Stimulated activated CD8-positive, alpha-beta memory T cell treated with anti-CD3 and anti-CD28 coated beads, Interleukin-2, amount 100 ng/mL, for 1 hour (primary cell): Measurements from ENCODE around the gene RSPH9.
"Not testable (repeated sequence)": the region's sequence is repeated elsewhere in the genome, so short reads cannot be mapped to it uniquely, and the experiment has no call there.

ENCODE experiments used
- DNase-seq, 2 donors: peaks; one replicate each; pipeline ENCODE4 v3.0.0-alpha.2; 2020; ENCODE audit warnings: low read depth in 2 of 2

The RSPH9 gene

DNA sequence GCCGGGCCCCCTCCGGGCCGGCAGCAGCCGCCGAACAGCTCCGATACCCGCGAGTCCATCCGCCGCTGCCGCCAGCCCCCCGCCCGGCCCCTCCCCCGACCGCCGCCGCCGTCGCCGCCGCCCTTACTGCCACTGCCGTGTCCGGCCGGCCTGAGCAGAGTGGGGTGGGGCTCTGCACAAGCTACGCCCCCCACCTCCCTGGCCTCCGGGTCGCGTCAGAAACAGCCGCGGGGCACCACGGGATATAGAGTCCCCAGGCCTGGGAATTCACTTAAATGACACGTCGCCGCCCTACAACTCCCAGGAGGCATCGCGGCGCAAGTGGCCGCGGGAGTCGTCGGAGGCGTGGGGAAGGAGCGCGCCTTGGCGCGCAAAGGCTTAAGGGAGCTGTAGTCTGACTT is 15.7 kb upstream of the RSPH9 start, which contains the start of gene GTPBP2:
TSS of gene GTPBP2 (minus strand) at position 161 of the 401 bp plus-strand sequence. CDS start at position 59, 102 bp downstream.
- peak; percentile 92 to 93 for DNase-seq

DNA sequence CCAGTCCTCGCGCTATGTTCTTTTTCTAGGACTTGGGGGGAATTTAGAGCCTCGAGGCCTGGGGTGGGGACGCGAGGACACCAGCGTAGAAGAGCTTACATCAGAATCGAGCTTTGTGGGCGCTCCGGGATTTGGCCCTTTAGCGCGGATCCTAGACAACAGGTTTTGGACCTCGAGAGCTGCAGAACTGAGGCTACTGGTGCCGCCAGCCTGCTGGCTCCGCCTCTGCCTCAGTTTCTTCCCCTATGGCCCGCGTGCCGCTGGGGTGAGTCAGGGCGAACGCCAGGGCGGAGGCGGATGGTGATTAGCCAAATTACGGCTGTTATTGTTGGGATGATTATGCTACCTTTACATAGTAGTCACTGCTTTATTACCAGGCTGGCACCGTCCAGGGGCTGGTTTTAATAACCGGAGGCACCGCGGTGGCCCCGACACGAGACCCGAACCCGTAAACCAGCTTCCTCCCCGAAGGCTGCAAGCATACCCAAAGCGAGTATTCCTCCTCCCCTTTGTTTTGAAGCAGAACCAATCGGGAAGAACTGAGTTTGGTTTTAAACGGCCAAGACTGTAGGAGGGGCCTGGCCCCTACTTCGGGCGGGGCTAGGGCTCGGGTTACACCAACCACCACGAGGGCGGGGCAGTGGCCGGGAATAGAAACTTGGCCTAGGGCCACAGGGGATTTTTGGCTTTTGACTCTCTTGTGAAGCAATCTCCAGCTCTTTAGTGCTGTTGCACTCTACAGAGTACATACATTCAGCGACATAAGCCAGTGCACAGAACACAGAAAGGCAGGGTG is 15.1 kb upstream of the RSPH9 start:
- DNase-seq = peak; percentile 67 to 83

DNA sequence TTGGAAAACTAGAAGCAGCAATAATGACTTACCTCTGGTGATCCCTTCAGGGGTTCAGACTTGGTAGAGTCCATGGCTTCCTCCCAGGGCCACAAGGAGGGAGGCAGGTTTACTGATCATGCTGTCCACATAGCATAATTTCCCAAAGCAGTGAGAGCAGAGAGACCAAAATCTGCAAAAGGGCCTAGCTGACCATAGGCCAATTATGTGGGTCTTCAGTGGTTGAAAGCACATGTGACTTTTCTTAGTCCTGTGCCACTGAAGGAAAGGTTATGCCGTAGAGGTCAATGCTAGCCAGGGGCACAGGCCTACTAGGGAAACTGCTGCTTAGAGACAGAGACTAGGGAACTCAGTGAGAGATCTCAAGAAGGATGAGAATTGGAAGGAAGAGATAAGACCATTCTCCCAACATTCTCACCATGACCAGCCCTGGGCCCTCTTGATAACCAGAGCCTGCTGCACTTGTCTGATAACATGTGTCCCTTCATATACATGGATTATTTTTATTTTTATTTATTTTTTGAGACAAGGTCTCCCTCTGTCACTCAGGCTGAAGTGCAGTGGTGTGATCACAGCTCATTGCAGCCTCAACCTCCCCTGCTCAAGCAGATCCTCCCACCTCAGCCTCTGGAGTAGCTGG is 13.7 kb upstream of the RSPH9 start:
- DNase-seq = no peak

DNA sequence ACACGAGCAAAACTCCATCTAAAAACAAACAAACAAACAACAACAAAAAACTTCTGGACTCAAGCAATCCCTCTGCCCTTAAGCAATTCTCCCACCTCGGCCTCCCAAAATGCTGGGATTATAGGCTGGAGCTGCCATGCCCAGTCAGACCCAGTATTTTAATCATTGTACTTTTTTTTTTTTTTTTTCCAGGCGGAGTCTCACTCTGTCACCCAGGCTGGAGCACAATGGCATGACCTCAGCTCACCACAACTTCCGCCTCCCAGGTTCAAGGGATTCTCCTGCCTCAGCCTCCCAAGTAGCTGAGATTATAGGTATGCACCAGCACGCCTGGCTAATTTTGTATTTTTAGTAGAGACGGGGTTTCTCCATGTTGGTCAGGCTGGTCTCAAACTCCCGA is 11.8 kb upstream of the RSPH9 start:
- DNase-seq = not testable (repeated sequence)

DNA sequence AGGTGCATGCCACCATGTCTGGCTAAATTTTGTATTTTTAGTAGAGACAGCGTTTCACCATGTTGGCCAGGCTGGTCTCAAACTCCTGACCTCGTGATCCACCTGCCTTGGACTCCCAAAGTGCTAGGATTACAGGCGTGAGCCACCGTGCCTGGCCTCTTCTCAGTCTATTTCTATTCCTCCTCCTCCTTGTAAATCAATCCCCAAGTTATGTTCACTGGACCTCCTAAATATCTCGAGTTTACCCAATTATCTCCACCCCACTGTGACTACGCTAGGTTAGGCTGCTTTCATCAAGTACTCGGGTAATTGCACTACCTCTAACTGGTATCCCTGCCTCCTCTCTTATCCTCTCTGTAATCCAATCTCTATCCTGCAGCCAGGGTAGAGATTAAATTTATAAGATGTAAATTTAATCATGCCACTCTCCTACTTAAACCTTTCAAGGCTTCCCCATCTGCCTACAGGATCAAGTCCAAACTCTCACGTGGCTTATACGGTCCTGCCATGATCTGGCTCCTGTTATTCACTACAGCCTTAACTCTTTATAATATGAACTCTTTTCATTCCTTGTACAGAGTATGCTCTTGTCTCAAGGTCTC is 10.0 kb upstream of the RSPH9 start:
- no peak for DNase-seq

DNA sequence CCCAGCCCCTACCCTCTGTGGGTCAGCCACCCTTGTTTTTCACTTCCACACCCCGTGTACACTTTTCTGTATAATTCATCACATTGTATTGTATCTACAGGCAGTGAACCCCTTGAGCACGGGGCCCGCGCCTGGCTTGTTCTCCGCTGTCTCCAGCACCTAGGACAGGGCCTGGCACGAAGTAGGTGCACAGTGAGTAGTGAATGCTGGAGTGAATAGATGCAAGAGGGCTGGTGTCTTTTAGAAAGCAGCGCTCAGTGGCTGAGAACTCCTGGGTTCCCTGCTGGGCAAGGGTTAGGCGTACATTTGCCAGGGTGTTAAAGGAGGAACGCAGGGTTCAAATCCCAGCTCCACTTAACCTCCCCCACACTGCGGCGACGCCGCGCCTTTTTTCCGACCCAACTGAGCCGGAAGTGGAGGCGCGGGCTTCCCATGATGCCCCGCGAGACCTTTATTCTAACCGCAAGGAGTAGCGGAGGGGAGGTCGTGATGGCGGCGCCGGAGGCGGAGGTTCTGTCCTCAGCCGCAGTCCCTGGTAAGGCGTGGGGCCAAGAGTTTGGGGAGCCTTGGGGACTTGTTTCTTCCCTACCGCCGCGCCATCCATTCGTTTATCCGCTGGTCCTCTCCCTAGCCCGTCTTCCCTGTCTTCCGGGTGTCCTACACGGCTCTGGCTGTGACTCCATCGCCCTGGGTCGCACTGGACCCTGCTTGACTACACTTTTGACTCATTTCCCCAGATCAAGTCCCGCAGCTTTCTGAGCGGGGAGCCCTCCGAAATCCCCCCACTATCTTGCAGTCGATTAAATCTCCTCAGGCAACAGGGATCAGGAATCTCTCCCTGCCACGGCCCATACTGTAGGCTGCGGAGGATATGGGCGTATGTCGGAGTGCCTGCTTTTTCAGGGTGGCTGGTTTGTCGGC is 9.2 kb upstream of the RSPH9 start, which contains the start of gene MAD2L1BP:
TSS of gene MAD2L1BP (plus strand) at position 454 of the 921 bp plus-strand sequence. CDS start at position 490, 36 bp downstream.
- DNase-seq = peak; percentile 71 to 76

DNA sequence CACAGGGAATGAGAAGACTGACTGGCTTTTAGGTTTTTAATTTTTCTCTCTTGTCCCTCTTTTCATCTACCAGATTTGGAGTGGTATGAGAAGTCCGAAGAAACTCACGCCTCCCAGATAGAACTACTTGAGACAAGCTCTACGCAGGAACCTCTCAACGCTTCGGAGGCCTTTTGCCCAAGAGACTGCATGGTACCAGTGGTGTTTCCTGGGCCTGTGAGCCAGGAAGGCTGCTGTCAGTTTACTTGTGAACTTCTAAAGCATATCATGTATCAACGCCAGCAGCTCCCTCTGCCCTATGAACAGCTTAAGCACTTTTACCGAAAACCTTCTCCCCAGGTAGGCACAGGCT is 8.6 kb upstream of the RSPH9 start:
- no peak for DNase-seq

DNA sequence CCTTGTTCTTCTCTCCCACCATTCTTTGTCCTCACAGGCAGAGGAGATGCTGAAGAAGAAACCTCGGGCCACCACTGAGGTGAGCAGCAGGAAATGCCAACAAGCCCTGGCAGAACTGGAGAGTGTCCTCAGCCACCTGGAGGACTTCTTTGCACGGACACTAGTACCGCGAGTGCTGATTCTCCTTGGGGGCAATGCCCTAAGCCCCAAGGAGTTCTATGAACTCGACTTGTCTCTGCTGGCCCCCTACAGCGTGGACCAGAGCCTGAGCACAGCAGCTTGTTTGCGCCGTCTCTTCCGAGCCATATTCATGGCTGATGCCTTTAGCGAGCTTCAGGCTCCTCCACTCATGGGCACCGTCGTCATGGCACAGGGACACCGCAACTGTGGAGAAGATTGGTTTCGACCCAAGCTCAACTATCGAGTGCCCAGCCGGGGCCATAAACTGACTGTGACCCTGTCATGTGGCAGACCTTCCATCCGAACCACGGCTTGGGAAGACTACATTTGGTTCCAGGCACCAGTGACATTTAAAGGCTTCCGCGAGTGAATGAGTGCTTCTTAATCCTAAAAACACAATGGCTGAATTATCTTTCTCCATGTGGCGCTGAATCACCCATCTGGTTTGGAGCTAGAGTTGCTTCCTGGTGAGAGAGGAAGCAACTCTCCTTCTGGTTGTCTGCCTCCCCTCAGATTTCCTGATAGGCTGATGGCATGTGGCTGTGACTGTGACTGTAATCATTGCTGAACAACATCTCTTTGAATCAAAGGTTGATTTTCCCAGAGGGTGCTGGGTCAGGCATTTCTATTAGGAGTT is 4.6 kb upstream of the RSPH9 start:
- no peak for DNase-seq

DNA sequence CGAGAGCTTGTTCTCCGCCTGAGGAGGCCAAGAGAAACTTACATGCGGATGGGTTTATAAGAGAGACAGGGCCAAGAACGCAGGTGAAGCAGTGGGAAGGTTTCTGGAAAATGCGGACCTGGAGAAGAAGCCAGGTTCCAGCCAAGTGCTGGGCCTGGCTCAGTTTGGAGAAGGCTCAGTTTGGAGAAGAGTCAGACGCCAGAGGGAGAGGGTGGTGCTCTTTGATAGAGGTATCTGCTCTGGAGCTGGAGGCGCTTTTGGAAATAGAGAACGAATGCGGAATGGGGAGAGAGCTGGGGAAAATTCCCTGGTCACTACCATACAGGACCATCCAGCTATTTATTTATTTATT is 753 bp downstream of the RSPH9 start:
- DNase-seq = no peak

DNA sequence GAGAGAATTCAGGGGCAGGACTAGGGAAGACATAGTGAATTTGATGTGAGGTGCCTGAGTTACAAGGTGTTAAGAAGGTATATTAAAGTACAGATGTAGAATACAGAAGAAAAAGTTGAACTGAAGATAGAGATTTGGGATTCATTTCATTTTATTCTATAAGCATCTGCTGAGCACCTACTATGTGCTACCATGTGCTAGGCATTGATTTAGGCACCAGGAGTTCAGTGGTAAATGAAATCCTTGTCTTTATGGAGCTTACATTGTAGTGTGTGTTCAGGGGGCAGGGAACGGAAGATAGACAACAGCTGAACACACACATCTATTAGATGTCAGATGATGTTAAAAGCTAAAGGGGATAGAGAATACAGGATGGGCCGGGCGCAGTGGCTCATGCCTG is 2.8 kb downstream of the RSPH9 start:
- DNase-seq = no peak

DNA sequence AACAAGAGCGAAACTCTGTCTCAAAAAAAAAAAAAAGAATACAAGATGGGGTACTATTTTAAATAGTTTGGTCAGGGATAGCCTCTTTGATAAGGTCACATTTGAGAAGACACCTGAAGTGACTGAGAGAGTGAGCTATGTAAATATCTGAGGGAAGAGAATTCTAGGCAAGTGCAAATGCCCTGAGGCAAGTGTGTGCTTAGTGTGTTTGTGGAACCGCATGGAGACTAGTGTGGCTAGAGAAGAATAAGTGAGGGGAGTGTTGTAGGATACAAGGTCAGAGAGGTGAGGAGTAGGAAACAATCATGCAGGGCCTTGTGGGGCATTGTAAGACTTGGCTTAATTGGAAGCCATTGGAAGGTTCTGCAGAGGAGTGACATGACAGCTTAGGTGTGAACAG is 3.4 kb downstream of the RSPH9 start:
- DNase-seq = no peak

DNA sequence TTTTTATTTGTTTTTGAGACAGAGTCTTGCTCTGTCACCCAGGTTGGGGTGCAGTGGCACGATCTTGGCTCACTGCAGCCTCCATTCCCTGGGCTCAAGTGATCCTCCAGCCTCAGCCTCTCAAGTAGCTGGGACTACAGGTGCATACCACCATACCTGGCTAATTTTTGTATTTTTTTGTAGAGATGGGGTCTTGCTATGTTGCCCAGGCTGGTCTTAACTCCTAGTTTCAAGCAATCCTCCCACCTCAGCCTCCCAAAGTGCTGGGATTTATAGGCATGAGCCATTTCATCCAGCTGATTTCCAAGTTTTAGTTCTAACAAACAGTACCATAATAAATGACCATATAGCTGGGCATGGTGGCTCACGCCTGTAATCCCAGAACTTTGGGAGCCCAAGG is 8.0 kb downstream of the RSPH9 start:
- DNase-seq = not testable (repeated sequence)

DNA sequence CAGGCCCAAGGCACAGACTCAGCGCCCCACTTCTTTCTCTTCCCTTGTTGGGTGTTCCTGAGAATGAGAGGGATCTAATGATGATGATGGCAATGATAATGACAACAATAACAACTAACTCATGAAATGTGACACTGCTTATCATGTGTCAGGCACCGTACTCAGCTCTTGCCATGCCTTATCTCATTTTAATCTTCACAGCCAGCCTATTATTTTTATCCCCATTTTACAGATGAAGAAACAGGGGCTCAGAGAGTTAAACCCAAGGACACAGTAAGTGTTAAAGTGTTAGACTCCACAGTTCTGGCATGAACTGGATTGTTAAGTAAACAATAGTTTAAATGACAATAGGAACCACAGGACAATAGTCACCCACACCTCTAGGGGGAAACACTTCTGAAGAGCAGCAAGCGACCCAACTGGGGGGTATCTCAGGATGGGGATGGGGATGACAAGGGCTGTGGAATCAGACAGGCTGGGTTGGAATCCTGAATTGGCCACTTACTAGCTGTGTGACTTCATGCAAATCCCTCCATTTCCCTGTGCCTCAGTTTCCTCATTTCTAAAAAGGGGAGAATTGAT is 12.5 kb downstream of the RSPH9 start:
- DNase-seq = no peak

DNA sequence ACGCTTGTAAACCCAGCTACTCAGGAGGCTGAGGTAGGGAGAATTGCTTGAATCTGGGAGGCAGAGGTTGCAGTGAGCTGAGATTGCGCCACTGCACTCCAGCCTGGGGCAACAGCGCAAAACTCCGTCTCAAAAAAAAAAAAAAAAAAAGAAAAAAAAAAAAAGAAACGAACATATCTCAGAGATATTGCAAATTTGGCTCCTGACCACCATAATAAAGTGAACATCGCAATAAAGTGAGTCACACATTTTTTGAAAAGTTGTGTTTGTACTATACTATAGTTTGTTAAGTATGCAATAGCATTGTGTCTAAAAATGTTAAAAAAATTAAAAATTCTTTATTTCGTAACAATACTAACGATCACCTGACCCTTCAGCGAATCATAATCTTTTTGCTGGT is 13.3 kb downstream of the RSPH9 start:
- DNase-seq = no peak

DNA sequence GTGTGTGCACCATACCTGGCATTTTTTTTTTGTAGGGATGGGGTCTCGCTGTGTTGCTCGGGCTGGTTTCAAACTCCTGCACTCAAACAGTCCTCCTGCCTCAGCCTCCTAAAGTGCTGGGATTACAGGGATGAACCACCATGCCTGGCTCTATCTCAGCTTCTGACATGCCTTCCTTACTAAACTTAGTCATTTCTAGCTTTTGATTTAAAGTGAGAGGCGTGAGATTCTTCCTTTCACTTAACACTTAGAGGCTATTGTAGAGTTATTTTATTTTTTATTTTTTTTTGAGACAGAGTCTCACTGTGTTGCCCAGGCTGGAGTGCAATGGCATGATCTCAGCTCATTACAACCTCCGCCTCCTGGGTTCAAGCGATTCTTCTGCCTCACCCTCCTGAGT is 18.1 kb downstream of the RSPH9 start:
- not testable (repeated sequence) for DNase-seq

DNA sequence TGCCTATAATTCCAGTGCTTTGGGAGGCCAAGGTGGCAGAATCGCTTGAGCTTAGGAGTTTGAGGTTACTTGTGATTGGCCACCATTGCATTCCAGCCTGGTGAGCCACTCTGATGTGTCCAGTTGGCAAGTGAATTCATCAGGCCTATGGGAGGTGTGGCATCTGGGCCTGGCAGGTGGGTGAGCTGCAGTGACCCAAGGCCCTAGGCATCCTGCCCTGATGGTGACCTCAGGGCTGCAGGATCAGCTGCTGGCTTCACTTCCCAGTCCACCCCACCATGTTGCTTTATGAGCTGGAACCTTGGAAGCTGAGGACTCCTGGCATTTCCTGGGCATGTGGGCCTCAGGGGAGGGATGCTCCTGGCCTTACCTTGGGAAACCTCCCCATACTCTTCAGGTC is 20.5 kb downstream of the RSPH9 start:
- DNase-seq = no peak

DNA sequence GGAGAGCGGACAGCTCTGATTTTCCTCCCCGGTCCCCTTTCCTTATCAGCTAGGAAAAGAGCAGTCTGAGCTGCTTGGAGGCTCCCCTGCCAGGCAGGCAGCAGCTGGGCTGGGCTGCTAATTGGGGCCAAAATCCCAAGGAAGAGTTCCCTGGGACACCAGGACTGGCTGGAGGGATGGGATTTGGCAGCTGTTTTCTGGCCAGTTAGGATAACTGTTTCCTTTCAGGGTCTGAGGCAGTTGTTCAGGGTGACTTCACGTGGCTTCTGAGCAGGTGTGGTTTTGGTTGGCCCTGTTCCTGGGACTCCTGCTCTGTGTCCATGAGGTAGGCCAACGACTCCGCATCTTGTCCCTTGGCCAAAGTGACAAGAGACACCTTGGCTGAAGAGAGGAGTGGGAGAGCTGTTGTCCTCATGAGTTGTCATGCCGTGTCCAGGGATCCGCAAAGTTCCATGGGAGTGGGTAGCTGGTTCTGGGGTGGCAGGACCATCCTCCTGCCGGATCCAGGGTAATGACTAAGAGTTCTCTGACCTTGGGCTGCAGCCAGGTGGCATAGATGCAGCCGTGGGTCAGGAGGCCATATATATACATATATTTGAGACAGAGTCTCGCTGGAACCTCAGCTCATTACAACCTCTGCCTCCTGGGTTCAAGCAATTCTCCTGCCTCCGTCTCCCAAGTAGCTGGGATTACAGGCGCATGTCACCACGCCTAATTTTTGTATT is 21.5 kb downstream of the RSPH9 start:
- DNase-seq = no peak

DNA sequence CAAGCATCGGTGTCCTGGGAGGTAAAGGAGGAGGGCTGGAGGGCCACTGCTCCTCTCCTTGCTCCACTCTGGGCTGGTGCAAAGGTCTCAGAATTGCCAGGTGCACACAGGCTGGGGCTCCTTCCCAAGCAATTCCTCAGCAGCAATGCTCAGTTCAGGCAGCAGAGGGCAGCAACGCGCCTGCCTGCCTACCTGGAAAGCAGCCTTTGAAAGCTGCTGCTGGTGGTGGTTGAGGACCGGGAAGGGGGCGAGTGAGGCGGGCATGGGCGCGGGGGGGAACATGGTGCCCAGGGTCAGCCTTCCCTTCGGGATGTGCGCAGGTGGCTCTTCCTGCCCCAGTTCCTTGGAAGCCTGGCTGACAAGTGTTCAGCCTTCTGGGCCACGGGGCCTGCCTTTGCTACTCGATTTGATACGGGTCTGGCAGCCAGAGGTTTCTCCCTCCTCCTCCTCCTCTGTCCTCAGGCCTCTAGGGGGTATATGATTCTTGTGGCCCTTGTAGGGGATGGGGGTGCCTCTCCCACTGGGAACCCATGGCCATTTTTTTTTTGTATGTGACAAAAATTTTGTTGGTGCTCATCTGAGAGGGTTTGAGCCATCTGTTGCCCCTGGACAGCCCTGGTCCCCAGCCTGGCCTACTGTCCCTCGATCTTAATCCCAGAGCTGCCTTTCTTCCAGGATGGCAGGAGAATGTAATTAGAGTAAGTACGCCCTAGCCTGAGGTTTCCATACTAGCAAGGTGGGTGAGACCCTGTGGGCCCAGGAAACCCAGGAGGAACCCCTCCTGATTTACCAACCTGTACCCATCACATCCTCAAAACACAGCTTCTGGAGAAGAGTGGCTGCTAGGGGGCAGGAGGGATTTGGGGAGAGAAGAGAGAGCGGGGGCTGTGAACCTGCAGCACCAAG is 22.7 kb downstream of the RSPH9 start:
- peak; percentile 38 to 64 for DNase-seq
